WTC11 (cell line): Measurements from ENCODE around the gene LRIG3.

Source experiments
- ESRRA ChIP-seq: sonication (generic); formaldehyde crosslinking; IDR thresholded peaks from 2 replicates; pipeline ENCODE4 v1.8.1; 2022; ENCODE audit warnings: mild to moderate bottlenecking, missing genetic modification reagents, borderline replicate concordance
- TF ChIP-seq, protein P1 (sequence below): fragments of 200-600 bp; IDR thresholded peaks from 2 replicates; pipeline ENCODE4 v1.8.0; 2022; ENCODE audit warnings: antibody characterized with exemption

DNA sequence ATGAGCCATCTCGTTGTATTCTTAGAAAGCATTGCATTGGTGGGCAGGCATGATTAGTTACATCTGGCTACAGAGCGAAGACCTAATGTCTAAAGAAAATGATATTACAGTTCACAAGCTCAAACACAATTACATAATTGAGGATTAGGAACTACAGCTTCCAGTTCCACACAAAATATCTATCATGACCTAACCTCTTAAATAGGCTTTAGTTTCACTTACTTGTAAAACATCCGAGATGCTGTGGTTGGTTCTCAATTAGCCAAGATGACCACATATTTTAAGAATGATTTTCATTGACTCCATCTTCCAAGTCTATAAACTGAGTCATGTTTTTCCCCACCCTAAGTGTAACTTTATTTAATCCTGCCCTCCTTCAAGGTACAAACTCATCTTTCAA is 69.5 kb downstream of the LRIG3 start:
- TF ChIP-seq, protein P1, sequence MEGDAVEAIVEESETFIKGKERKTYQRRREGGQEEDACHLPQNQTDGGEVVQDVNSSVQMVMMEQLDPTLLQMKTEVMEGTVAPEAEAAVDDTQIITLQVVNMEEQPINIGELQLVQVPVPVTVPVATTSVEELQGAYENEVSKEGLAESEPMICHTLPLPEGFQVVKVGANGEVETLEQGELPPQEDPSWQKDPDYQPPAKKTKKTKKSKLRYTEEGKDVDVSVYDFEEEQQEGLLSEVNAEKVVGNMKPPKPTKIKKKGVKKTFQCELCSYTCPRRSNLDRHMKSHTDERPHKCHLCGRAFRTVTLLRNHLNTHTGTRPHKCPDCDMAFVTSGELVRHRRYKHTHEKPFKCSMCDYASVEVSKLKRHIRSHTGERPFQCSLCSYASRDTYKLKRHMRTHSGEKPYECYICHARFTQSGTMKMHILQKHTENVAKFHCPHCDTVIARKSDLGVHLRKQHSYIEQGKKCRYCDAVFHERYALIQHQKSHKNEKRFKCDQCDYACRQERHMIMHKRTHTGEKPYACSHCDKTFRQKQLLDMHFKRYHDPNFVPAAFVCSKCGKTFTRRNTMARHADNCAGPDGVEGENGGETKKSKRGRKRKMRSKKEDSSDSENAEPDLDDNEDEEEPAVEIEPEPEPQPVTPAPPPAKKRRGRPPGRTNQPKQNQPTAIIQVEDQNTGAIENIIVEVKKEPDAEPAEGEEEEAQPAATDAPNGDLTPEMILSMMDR: no peak
- TF ChIP-seq ESRRA: no peak
